Ramos (cell line): ENCODE results near the gene SOCS6.

Experiments used
- in situ Hi-C: fragments of 300-500 bp; cut with MboI; formaldehyde crosslinking; loops from one replicate; pipeline ENCODE4 v1.14.3; 2022; ENCODE audit warnings: low sequenced_read_pairs; ENCODE audit not compliant: unreplicated experiment

SOCS6 gene

GRCh38 chr18:70377857-70378701 is 89.2 kb downstream of the SOCS6 start:
- in situ Hi-C loops, result no loop called here
